ENCODE results near the gene LITAF.

LITAF gene

DNA sequence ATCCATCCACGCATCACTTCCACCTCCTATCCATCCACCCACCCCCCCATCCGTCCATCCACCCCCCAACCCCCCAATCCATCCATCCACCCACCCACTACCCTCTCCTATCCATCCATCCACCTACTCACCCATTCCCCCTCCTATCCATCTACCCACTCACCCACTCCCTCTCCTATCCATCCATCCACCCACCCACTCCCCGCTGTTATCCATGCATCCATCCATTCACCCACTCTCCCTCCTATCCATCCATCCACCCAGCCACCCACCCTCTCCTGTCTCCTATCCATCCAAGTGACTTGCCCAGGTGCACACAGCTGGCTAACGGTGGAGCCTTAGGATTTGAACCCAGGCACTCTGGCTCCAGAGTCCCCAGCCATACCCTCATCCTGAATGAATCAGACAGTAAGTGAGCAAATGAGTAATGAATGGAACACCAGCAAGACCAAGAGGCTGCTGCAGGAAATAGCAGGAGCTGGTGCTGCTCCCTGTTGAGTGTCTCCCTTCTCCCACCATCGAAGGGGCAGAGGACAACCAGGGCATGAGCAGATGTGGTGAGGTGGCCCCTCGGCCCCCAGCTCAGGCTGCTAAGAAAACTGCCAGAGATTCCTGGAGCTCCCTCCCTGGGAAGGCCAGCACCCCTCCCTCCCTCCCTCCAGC, 62.5 kb downstream of the LITAF start:
- Histone ChIP-seq H3K27me3 (ENCODE audit: low read length) (no peaks in the 10 kb centered on the region), H3F3A (ENCODE audit: insufficient read depth) (no peaks in the 10 kb centered on the region), H3K4me2 (ENCODE audit: low read depth, low read length, poor library complexity, severe bottlenecking) (no peak overlapping the region), H3K36me3 (ENCODE audit: low read length) (no peaks in the 10 kb centered on the region), H3K79me2 (ENCODE audit: insufficient read depth, low read length) (no peaks in the 10 kb centered on the region), H4K20me1 (ENCODE audit: low read depth, low read length) (no peaks in the 10 kb centered on the region), H3K27ac (ENCODE audit: low read depth, low read length) (no peak overlapping the region), H3K9ac (ENCODE audit: low read length) (no peak overlapping the region), H3K9me3 (ENCODE audit: insufficient read depth, low read length) (no peaks in the 10 kb centered on the region), H3K4me3 (ENCODE audit: insufficient read depth, low read length, poor library complexity, severe bottlenecking) (no peak overlapping the region), H2AFZ (ENCODE audit: low read depth, low read length, severe bottlenecking) (no peak overlapping the region), H3K9me2 (replicated peaks; ENCODE audit: insufficient read depth, low read length) (no peaks in the 10 kb centered on the region)
- TF ChIP-seq, protein P1, sequence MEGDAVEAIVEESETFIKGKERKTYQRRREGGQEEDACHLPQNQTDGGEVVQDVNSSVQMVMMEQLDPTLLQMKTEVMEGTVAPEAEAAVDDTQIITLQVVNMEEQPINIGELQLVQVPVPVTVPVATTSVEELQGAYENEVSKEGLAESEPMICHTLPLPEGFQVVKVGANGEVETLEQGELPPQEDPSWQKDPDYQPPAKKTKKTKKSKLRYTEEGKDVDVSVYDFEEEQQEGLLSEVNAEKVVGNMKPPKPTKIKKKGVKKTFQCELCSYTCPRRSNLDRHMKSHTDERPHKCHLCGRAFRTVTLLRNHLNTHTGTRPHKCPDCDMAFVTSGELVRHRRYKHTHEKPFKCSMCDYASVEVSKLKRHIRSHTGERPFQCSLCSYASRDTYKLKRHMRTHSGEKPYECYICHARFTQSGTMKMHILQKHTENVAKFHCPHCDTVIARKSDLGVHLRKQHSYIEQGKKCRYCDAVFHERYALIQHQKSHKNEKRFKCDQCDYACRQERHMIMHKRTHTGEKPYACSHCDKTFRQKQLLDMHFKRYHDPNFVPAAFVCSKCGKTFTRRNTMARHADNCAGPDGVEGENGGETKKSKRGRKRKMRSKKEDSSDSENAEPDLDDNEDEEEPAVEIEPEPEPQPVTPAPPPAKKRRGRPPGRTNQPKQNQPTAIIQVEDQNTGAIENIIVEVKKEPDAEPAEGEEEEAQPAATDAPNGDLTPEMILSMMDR (IDR thresholded peaks at IDR 0.05; ENCODE audit: insufficient read depth, low read length, poor library complexity, severe bottlenecking) = no peak
- TF ChIP-seq EZH2phosphoT487 (conservative IDR thresholded peaks at IDR 0.05; ENCODE audit: low read length) = no peak

DNA sequence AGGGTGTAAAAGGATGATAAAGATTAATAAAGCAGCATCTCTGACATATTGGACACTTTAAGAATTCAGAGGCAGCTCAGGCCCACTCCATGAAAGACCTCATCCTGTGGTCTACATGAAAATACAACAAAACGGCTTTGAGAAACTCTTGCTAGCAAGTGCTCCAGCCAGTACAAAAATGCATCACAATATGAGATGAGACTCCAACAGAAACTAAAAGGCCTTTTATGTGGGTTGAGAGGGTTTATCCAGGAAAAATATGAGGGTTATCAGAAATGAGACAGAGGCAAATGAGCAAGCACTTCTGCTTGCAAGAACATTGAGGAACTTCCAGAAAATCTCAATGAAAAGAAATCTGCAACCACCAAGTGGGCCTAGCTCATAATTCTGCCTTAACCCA, 65.7 kb downstream of the LITAF start:
- TF ChIP-seq, protein P1 (IDR thresholded peaks at IDR 0.05; ENCODE audit: insufficient read depth, low read length, poor library complexity, severe bottlenecking) = no peak
- TF ChIP-seq EZH2phosphoT487 (conservative IDR thresholded peaks at IDR 0.05; ENCODE audit: low read length) = no peak
- H4K20me1 ChIP-seq (ENCODE audit: low read depth, low read length) = no peaks in the 10 kb centered on the region

DNA sequence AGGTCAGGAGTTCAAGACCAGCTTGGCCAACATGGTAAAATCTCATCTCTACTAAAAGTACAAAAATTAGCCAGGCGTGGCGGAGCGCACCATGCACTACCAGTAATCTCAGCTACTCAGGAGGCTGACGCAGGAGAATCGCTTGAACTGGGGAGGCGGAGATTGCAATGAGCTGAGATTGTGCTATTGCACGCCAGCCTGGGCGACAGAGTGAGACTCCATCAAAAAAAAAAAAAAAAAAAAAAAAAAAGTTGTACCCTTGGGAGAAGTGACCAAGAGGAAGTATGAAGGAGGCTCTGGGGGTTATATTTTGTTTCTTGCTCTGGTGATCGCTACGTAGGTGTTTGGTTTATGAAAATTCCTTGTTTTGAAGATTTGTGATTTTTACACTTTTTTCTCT, 66.3 kb downstream of the LITAF start:
- no peaks in the 10 kb centered on the region for H3F3A ChIP-seq (ENCODE audit: insufficient read depth)
- no peaks in the 10 kb centered on the region for H3K79me2 ChIP-seq (ENCODE audit: insufficient read depth, low read length)
- H3K4me3 ChIP-seq (ENCODE audit: insufficient read depth, low read length, poor library complexity, severe bottlenecking) = no peak overlapping the region
- no peak overlapping the region for H3K4me2 ChIP-seq (ENCODE audit: low read depth, low read length, poor library complexity, severe bottlenecking)
- no peaks in the 10 kb centered on the region for H3K27me3 ChIP-seq (ENCODE audit: low read length)
- TF ChIP-seq, protein P1 (IDR thresholded peaks at IDR 0.05; ENCODE audit: insufficient read depth, low read length, poor library complexity, severe bottlenecking) = no peak
- TF ChIP-seq EZH2phosphoT487 (conservative IDR thresholded peaks at IDR 0.05; ENCODE audit: low read length) = no peak
- no peaks in the 10 kb centered on the region for H3K9me3 ChIP-seq (ENCODE audit: insufficient read depth, low read length)
- no peaks in the 10 kb centered on the region for H4K20me1 ChIP-seq (ENCODE audit: low read depth, low read length)
- no peaks in the 10 kb centered on the region for H3K9me2 ChIP-seq (replicated peaks; ENCODE audit: insufficient read depth, low read length)
- no peak overlapping the region for H2AFZ ChIP-seq (ENCODE audit: low read depth, low read length, severe bottlenecking)
- no peaks in the 10 kb centered on the region for H3K36me3 ChIP-seq (ENCODE audit: low read length)
- no peak overlapping the region for H3K9ac ChIP-seq (ENCODE audit: low read length)
- no peak overlapping the region for H3K27ac ChIP-seq (ENCODE audit: low read depth, low read length)

More for the DNA sequence above, 65.7 kb downstream of the LITAF start:
- Histone ChIP-seq H3K9ac (ENCODE audit: low read length) (no peak overlapping the region), H2AFZ (ENCODE audit: low read depth, low read length, severe bottlenecking) (no peak overlapping the region), H3F3A (ENCODE audit: insufficient read depth) (no peaks in the 10 kb centered on the region), H3K9me3 (ENCODE audit: insufficient read depth, low read length) (no peaks in the 10 kb centered on the region), H3K79me2 (ENCODE audit: insufficient read depth, low read length) (no peaks in the 10 kb centered on the region), H3K4me3 (ENCODE audit: insufficient read depth, low read length, poor library complexity, severe bottlenecking) (no peak overlapping the region), H3K36me3 (ENCODE audit: low read length) (no peaks in the 10 kb centered on the region), H3K27ac (ENCODE audit: low read depth, low read length) (no peak overlapping the region), H3K9me2 (replicated peaks; ENCODE audit: insufficient read depth, low read length) (no peaks in the 10 kb centered on the region), H3K27me3 (ENCODE audit: low read length) (no peaks in the 10 kb centered on the region), H3K4me2 (ENCODE audit: low read depth, low read length, poor library complexity, severe bottlenecking) (no peak overlapping the region)

Data from SU-DHL-6 (cell line).